Stimulated activated CD8-positive, alpha-beta memory T cell treated with anti-CD3 and anti-CD28 coated beads, Interleukin-12 subunit alpha, Interleukin-12 subunit beta, amount 100 ng/mL, for 24 hours (primary cell): ENCODE measurements around the gene RGL3.
"Not testable (repeated sequence)": the region's sequence is repeated elsewhere in the genome, so short reads cannot be mapped to it uniquely, and the experiment has no call there.

Experiments used
- DNase-seq: peaks from one replicate; pipeline ENCODE4 v3.0.0-alpha.2; 2020; ENCODE audit errors: extremely low read depth

The RGL3 gene, protein sequence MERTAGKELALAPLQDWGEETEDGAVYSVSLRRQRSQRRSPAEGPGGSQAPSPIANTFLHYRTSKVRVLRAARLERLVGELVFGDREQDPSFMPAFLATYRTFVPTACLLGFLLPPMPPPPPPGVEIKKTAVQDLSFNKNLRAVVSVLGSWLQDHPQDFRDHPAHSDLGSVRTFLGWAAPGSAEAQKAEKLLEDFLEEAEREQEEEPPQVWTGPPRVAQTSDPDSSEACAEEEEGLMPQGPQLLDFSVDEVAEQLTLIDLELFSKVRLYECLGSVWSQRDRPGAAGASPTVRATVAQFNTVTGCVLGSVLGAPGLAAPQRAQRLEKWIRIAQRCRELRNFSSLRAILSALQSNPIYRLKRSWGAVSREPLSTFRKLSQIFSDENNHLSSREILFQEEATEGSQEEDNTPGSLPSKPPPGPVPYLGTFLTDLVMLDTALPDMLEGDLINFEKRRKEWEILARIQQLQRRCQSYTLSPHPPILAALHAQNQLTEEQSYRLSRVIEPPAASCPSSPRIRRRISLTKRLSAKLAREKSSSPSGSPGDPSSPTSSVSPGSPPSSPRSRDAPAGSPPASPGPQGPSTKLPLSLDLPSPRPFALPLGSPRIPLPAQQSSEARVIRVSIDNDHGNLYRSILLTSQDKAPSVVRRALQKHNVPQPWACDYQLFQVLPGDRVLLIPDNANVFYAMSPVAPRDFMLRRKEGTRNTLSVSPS

GRCh38 chr19:11418549-11419506, at the start of gene RGL3:
Gene RGL3, minus strand, starts transcription at chr19:11419314. Its CDS starts 36 bp downstream, at chr19:11419278.
- no peak for DNase-seq

- not testable (repeated sequence) for DNase-seq
These were observed 49.2 kb upstream of the RGL3 start for GRCh38 chr19:11468266-11468845.

- no peak for DNase-seq
These were observed 46.5 kb upstream of the RGL3 start for GRCh38 chr19:11465600-11465999.

DNA sequence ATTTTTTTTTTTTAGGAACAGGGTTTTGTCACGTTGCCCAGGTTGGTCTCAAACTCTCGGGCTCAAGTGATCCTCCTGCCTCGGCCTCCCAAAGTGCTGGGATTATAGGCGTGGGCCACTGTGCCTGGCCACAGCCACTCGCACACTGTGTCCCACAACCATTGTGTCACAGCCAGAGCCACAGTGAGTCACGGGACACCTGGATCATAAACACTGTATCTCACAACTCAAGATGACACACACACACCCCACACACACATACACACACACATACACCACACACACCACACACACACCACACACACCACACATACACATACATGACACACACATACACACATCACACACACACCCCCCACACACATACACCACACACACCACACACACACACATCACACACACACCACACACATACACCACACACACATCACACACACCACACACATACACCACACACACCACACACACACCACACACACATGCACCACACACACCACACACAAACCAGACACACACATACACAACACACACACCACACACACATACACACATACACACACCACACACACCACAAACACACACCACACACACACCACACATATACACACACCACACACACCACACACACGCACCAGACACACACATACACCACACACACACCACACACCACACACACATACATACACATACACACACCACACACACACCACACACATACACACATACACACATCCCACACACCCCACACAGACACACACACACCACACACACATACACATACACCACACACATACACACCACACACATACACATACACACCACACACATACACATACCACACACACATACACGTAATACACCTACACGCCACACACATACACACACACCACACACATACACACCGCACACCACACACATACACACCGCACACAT, 45.5 kb upstream of the RGL3 start:
- DNase-seq, result no peak

DNA sequence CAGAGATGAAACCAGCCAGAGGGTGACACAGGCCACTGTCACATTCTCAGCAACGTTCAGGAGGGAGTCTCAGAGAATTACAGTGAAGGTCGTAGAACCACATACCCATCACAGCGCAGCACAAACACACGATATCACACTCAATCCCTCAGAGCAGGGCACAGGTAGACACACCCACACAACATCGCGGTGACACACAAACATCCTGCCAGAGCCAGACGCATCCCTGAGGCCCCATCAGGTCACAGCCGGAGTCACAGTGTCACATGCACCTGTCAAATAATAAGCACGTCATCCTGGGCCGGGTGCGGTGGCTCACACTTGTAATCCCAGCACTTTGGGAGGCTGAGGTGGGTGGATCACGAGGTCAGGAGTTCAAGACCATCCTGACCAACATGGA, 44.3 kb upstream of the RGL3 start:
- DNase-seq, result no peak

GRCh38 chr19:11461453-11461852, 42.3 kb upstream of the RGL3 start:
- no peak for DNase-seq

DNA sequence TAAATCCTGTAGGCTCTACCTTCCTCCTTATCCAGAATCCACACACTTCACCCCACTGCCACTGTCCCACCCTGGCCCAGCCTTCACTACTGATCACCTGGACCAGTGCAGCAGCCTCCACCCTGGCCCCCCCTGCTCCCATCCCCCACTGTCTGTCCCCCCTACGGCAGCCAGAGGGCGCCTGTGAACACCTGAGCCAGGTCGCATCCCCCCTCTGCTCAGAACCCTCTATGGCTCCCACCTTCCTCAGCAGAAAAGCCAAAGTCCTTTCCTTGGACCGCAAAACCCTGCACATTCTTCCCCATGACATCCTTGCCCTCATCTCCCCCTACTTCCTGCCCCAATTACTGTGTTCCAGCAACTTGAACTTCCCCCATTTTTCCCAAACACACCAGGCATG, 41.1 kb upstream of the RGL3 start:
- no peak for DNase-seq

DNA sequence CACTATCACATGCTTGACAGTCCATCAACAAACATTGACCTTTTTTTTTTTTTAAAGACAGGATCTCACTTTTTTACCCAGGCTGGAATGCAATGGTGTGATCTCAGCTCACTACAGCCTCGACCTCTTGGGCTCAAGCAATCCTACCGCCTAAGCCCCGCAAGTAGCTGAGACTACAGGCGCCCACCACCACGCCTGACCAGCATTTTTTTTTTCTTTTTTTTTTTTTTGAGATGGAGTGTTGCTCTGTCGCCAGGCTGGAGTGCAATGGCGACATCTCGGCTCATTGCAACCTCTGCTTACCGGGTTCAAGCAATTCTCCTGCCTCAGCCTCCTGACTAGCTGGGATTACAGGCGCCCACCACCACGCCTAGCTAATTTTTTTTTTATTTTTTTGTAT, 39.8 kb upstream of the RGL3 start:
- DNase-seq, result not testable (repeated sequence)

- DNase-seq, result no peak
These were observed 39.3 kb upstream of the RGL3 start for GRCh38 chr19:11458236-11458900.

- DNase-seq, result no peak
These were observed 38.7 kb upstream of the RGL3 start for GRCh38 chr19:11457831-11458230.

- DNase-seq, result no peak
These were observed 38.0 kb upstream of the RGL3 start for GRCh38 chr19:11457115-11457514.

DNA sequence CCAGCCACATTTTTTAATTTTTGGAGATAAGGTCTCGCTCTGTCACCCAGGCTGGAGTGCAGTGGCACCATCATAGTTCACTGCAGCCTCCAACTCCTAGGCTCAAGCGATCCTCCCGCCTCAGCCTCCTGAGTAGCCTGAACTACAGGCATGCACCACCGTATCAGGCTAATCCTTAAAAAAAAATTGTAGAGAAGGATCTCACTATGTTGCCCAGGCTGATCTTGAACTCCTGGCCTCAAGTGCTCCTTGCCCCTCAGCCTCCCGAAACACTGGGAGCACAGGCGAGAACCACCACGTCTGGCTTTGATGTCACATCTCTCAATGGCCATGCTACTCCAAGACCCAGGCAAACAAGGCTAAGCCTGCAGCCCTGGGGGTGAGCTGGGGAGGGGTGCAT, 37.5 kb upstream of the RGL3 start:
- DNase-seq, result no peak

DNA sequence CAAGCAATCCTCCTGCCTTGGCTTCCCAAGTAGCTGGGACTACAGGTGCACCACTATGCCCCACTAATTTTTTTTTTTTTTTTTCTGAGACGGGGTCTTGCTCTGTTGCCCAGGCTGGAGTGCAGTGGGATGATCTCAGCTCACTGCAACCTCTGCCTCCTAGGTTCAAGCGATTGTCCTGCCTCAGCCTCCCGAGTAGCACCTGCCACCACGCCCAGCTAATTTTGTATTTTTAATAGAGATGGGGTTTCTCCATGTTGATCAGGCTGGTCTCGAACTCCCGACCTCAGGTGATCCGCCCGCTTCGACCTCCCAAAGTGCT, 36.1 kb upstream of the RGL3 start:
- DNase-seq, result not testable (repeated sequence)

DNA sequence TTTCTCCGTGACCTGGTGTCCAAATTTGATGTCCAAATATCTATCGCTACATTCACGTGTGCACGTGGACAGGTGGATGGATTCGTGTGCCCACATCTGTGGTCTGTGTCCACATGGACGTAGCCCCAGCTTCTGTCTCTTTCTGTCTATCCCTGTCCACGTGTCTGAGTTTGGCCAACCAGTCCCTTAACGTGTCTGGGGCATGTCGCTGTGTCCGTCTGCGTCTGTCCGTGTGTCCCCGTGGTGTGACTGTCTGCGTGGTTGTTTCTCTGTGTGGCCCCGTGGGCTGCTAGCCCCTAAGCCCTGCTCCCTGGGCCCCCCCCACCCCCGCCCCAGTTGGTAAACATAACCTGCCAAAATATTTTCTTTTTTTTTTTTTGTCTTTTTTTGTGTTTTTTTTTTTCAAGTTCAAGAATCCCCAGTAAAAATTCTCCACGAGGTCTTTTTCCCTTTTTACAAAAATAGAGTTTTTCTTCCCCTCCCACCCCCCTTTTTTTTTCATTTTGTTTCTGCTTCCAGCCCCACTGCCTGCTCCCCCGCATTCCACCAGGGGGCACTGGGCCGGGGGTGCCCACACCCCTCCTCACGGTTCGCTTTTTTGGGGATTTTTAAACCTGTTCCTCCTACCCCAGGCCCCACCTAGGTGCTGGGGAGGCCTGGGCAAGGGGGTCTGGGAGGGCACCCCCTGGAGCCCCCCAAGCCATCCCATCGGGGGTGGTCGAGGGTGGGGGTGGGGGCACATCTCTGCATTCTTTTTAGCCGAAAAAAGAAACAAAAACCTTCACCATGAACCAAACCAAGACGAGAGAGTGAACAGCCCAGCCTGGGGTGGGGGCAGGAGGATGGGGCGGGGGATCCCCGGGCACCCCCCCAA, 34.6 kb upstream of the RGL3 start:
- no peak for DNase-seq

DNA sequence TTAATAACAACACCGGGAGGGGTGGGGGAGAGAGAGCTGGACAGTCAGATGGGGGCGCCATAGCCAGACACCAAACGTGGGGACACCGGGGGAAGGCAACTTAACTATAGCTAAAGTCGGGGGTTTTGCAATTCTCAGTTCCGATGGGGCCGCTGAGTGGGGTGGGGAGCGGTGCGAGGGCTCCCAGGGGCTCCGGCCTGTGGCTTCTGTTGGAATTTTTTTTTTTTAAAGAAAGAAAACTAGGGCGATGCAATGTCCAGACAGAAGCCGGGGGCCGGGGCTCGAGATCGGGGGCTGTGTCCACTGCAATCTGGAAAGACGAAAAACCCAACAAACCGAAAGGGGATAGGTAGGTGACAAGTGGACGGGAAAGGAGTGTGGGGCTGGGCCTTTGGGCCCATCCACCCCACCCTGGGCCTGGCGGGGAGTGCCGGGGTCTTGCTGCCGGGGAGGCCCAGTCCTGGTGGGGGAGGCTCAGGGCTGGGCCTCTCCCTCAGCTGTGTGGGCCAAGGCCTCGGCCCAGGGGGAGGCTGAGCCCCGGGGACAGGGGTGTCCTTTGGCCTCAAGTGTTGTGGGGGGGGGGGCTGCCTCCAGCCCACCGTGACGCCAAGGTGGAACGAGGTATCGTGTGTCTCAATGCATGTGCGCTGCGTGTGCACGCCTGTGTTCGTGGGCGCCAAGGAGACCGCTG, 33.7 kb upstream of the RGL3 start:
- DNase-seq, result no peak

DNA sequence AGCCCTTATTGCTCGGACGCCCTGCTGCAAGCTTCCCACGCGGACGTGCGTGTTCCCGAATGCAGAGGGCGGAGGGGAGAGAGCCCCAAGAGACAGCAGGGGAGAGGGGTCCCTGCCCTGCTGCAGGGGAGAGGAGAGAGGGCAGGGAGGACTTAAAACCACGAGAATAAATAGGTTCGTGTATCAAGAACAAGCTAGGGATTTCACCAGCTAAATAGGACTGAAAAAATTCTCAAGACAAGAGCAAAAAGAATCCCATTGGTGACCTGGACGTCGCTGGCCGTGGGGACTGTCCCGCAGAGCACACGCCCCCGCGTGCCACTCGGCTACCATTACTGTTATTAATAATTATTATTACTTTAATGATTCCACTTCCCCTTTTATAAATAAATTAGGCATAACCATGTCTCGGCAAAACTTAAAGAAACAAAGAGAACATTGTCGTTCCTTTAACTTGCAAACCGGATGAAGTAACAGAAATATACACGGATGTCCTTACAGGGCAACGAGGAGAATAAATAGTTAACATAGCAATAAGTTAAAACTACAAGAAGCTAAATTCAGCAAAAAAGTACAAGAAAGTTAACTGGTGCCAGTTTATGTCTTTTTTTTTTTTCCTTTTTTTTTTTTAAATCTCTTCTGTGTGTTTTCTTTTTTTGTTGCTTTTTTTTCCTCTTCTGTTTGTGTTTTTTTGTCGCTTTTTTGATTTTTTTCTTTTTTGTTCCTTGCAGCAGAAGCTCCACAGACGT, 32.9 kb upstream of the RGL3 start:
- DNase-seq, result no peak

DNA sequence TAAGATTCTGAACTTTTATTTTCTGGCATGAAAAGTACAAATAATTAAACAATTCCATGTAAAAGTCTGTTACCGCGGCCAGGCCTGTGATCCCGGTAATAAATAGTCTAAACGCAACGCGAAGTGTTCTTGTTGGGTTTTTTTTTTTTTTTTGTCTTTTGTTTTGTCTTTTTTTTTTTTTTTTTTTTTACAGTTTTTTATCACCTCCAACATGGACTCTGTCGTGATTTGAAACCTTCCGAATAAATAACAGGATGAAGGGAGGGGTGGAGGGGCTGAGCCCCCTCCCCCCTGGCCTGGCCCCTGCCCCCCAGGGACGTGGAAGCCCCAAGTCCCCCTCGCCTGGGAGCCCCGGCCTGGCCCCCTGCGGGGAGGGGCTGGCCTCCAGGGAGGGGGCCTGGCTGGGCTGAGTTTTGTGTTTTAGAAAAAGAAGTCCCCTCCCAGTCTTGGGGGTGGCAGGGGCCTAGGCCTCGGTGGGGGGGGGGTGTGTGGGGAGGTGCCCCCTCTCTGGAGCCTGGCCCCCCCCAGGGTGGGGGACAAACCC, 32.3 kb upstream of the RGL3 start:
- no peak for DNase-seq
